H9 (cell line): ENCODE results near the gene CDK5R1. TPM values are rescaled to one million over a fixed set of nuclear protein-coding genes. Genes with fewer than 3 reads are reported as not detected.

Experiments
- DNase-seq: peaks from one replicate; pipeline ENCODE4 v3.0.0-alpha.2; 2017
- H2AFZ ChIP-seq: one replicate; pipeline ENCODE4 v1.6.1; 2013; ENCODE audit warnings: mild to moderate bottlenecking, low read length, control low read depth, moderate library complexity
- H2AK5ac ChIP-seq: 2 replicates; pipeline ENCODE4 v1.6.1; 2013; ENCODE audit warnings: low read length, control low read depth, mixed read lengths; ENCODE audit not compliant: insufficient read length
- H2BK120ac ChIP-seq: one replicate; pipeline ENCODE4 v1.6.1; 2013; ENCODE audit warnings: low read depth, mild to moderate bottlenecking, low read length, control low read depth, inconsistent platforms; ENCODE audit not compliant: poor library complexity, severe bottlenecking
- H2BK12ac ChIP-seq: 2 replicates; pipeline ENCODE4 v1.6.1; 2013; ENCODE audit warnings: low read length, control low read depth, mixed read lengths, low read depth; ENCODE audit not compliant: insufficient read length
- H2BK15ac ChIP-seq: 2 replicates; pipeline ENCODE4 v1.6.1; 2013; ENCODE audit warnings: low read depth, low read length, control low read depth
- H2BK20ac ChIP-seq: one replicate; pipeline ENCODE4 v1.6.1; 2013; ENCODE audit warnings: low read depth, mild to moderate bottlenecking, low read length, control low read depth, inconsistent platforms; ENCODE audit not compliant: poor library complexity, severe bottlenecking
- H2BK5ac ChIP-seq: 2 replicates; pipeline ENCODE4 v1.6.1; 2013; ENCODE audit warnings: low read length, control low read depth, mixed read lengths; ENCODE audit not compliant: insufficient read length
- H3K14ac ChIP-seq: 2 replicates; pipeline ENCODE4 v1.6.1; 2013; ENCODE audit warnings: low read length, control low read depth; ENCODE audit not compliant: insufficient read depth
- H3K18ac ChIP-seq: 2 replicates; pipeline ENCODE4 v1.6.1; 2013; ENCODE audit warnings: low read depth, mild to moderate bottlenecking, mixed read lengths, low read length, control low read depth; ENCODE audit not compliant: insufficient read length
- H3K23ac ChIP-seq: 2 replicates; pipeline ENCODE4 v1.6.1; 2013; ENCODE audit warnings: low read length, control low read depth, mixed read lengths, low read depth; ENCODE audit not compliant: insufficient read length
- H3K23me2 ChIP-seq: 2 replicates; pipeline ENCODE4 v1.6.1; 2013; ENCODE audit warnings: low read depth, mild to moderate bottlenecking, mixed read lengths, low read length, control low read depth; ENCODE audit not compliant: insufficient read length, poor library complexity, severe bottlenecking
- H3K27ac ChIP-seq: 2 replicates; pipeline ENCODE4 v1.5.1; 2013; ENCODE audit warnings: low read length, control low read depth, mixed read lengths, low read depth; ENCODE audit not compliant: insufficient read length
- H3K27me3 ChIP-seq: 2 replicates; pipeline ENCODE4 v1.6.1; 2013; ENCODE audit warnings: low read length, control low read depth, inconsistent platforms; ENCODE audit not compliant: insufficient read depth
- H3K4ac ChIP-seq: 2 replicates; pipeline ENCODE4 v1.6.1; 2013; ENCODE audit warnings: low read depth, mild to moderate bottlenecking, control low read depth, inconsistent platforms, low read length, moderate library complexity
- H3K4me1 ChIP-seq: 2 replicates; pipeline ENCODE4 v1.6.1; 2013; ENCODE audit warnings: low read length, control low read depth, inconsistent platforms; ENCODE audit not compliant: insufficient read depth
- H3K4me2 ChIP-seq: 2 replicates; pipeline ENCODE4 v1.6.1; 2013; ENCODE audit warnings: low read length, control low read depth, mixed read lengths; ENCODE audit not compliant: insufficient read length, insufficient read depth
- H3K56ac ChIP-seq: 2 replicates; pipeline ENCODE4 v1.6.1; 2013; ENCODE audit warnings: low read depth, mild to moderate bottlenecking, mixed read lengths, low read length, control low read depth; ENCODE audit not compliant: insufficient read length
- H3K79me1 ChIP-seq: 2 replicates; pipeline ENCODE4 v1.6.1; 2013; ENCODE audit warnings: low read depth, mild to moderate bottlenecking, moderate library complexity, low read length, control low read depth, inconsistent platforms; ENCODE audit not compliant: insufficient read depth, poor library complexity, severe bottlenecking
- H3K79me2 ChIP-seq: 2 replicates; pipeline ENCODE4 v1.6.1; 2013; ENCODE audit warnings: low read length, control low read depth, inconsistent platforms; ENCODE audit not compliant: insufficient read depth
- H3K9ac ChIP-seq: 2 replicates; pipeline ENCODE4 v1.6.1; 2013; ENCODE audit warnings: low read length, control low read depth, mixed read lengths; ENCODE audit not compliant: insufficient read length; ENCODE audit errors: extremely low read depth
- H3K9me3 ChIP-seq: one replicate; pipeline ENCODE4 v1.6.1; 2013; ENCODE audit warnings: low read depth, low read length, inconsistent platforms; ENCODE audit not compliant: control insufficient read depth
- H3T11ph ChIP-seq: one replicate; pipeline ENCODE4 v1.6.1; 2013; ENCODE audit warnings: mild to moderate bottlenecking, low read length, control low read depth, inconsistent platforms
- H4K20me1 ChIP-seq: one replicate; pipeline ENCODE4 v1.6.1; 2013; ENCODE audit not compliant: control insufficient read depth, insufficient read length, insufficient read depth
- H4K5ac ChIP-seq: 2 replicates; pipeline ENCODE4 v1.6.1; 2013; ENCODE audit warnings: low read depth, mild to moderate bottlenecking, mixed read lengths, low read length, control low read depth; ENCODE audit not compliant: insufficient read length
- H4K8ac ChIP-seq: replicated peaks from 2 replicates; pipeline ENCODE4 v1.6.1; 2013; ENCODE audit warnings: low read length, control low read depth, mixed read lengths, low read depth; ENCODE audit not compliant: insufficient read length
- H4K91ac ChIP-seq: 2 replicates; pipeline ENCODE4 v1.6.1; 2013; ENCODE audit warnings: low read depth, mild to moderate bottlenecking, moderate library complexity, mixed read lengths, low read length, control low read depth; ENCODE audit not compliant: insufficient read length
- H3K27ac Mint-ChIP-seq, 3 experiments: 2 replicates in 2 of 3; 3 replicates in 1 of 3; pipeline ENCODE4 v1.8.0; 2020 to 2021; ENCODE audit warnings: mixed read lengths in 3 of 3, mild to moderate bottlenecking in 1 of 3, moderate library complexity in 1 of 3
- H3K27me3 Mint-ChIP-seq: 2 replicates; pipeline ENCODE4 v1.8.0; 2021; ENCODE audit warnings: low read depth, mild to moderate bottlenecking, moderate library complexity, mixed read lengths
- H3K36me3 Mint-ChIP-seq, 3 experiments: 2 replicates in 2 of 3; 3 replicates in 1 of 3; pipeline ENCODE4 v1.8.0; 2020 to 2021; ENCODE audit warnings: low read depth in 3 of 3, mixed read lengths in 3 of 3; ENCODE audit not compliant: insufficient read depth in 1 of 3
- H3K4me1 Mint-ChIP-seq, 2 experiments: 2 replicates each; pipeline ENCODE4 v1.8.0; 2020; ENCODE audit warnings: mixed read lengths in 2 of 2
- H3K4me3 Mint-ChIP-seq, 2 experiments: 2 replicates in 1 of 2; 3 replicates in 1 of 2; pipeline ENCODE4 v1.8.0; 2020 to 2021; ENCODE audit warnings: mild to moderate bottlenecking in 2 of 2, mixed read lengths in 2 of 2, moderate library complexity in 1 of 2
- H3K9me3 Mint-ChIP-seq, 2 experiments: 2 replicates in 1 of 2; 3 replicates in 1 of 2; pipeline ENCODE4 v1.8.0; 2020; ENCODE audit warnings: mild to moderate bottlenecking in 2 of 2, mixed read lengths in 2 of 2, moderate library complexity in 1 of 2
- CTCF ChIP-seq: fragments of 200-600 bp; sonication (generic); conservative IDR thresholded peaks from 3 replicates; pipeline ENCODE4 v1.8.0; 2021; ENCODE audit warnings: antibody characterized with exemption, mild to moderate bottlenecking
- WGBS: extraction: QIAGEN DNeasy Blood & Tissue Kit; methylation state at CpG from one replicate; pipeline ENCODE4 v1.1.7; 2013; ENCODE audit warnings: missing lambda C conversion rate, low lambda C conversion rate, mixed read lengths; ENCODE audit not compliant: insufficient read length; ENCODE audit errors: extremely low coverage; 5-methylcytosine and 5-hydroxymethylcytosine counted together
- total RNA-seq: library from RNA; stranded (reverse); gene quantifications from 2 replicates; pipeline ENCODE4 v1.2.1, GENCODE V29; 2021

CDK5R1 gene
- total RNA-seq, 1 experiment from 2014 or later: 11.4 TPM

- no peak overlapping the region for H3K23ac ChIP-seq
- no peak overlapping the region for H3K4ac ChIP-seq
- H3K56ac ChIP-seq: no peak overlapping the region
- H3K4me1 ChIP-seq: peaks cover 17% of the 10 kb centered on the region; the same call in 1 of the 2 replicates
- no peak for DNase-seq
- Mint-ChIP-seq H3K36me3 (no peaks in the 10 kb centered on the region), H3K4me3 (no peak overlapping the region), H3K4me1 (peaks cover 63 to 69% of the 10 kb centered on the region in 2 experiments), H3K27ac (no peak overlapping the region), H3K9me3 (no peaks in the 10 kb centered on the region), H3K27me3 (peaks cover 10% of the 10 kb centered on the region)
- no peak overlapping the region for H2BK120ac ChIP-seq
- no peak for TF ChIP-seq CTCF
- no peaks in the 10 kb centered on the region for H3K27me3 ChIP-seq
- H3K23me2 ChIP-seq: peaks cover 5% of the 10 kb centered on the region
- no peaks in the 10 kb centered on the region for H4K20me1 ChIP-seq
- H3K14ac ChIP-seq: no peak overlapping the region
- no peak overlapping the region for H2AFZ ChIP-seq
- no peak overlapping the region for H2BK20ac ChIP-seq
- no peaks in the 10 kb centered on the region for H3K79me2 ChIP-seq
- H2AK5ac ChIP-seq: no peak overlapping the region
- no peaks in the 10 kb centered on the region for H3K79me1 ChIP-seq
- no peak overlapping the region for H4K5ac ChIP-seq
- H4K8ac ChIP-seq: no peak overlapping the region
- no peak overlapping the region for H2BK5ac ChIP-seq
- H2BK15ac ChIP-seq: no peak overlapping the region
- no peak overlapping the region for H4K91ac ChIP-seq
- H3K27ac ChIP-seq: no peak overlapping the region
- H3K4me2 ChIP-seq: no peak overlapping the region
- no peak overlapping the region for H3K18ac ChIP-seq
- no peak overlapping the region for H2BK12ac ChIP-seq
- H3T11ph ChIP-seq: no peak overlapping the region
- WGBS: no CpG with 5 or more reads among the region's 7 CpGs
- no peaks in the 10 kb centered on the region for H3K9me3 ChIP-seq
- no peak overlapping the region for H3K9ac ChIP-seq
Observed at GRCh38 chr17:32517982-32518381, 31.2 kb downstream of the CDK5R1 start.
